Peyer's patch (tissue), 4 donors: ENCODE data around the gene NUPR2. TPM values are rescaled to one million over a fixed set of nuclear protein-coding genes. Genes with fewer than 3 reads are reported as not detected.
"Not testable (repeated sequence)": the region's sequence is repeated elsewhere in the genome, so short reads cannot be mapped to it uniquely, and the experiment has no call there.

Source experiments
- DNase-seq, 3 donors: peaks; one replicate each; pipeline ENCODE4 v3.0.0-alpha.2; 2017 to 2019
- H3K27ac ChIP-seq, 4 donors: fragments of 200-600 bp; sonication (generic); one replicate each; pipeline ENCODE4 v1.5.1; 2016 to 2019
- H3K27me3 ChIP-seq, 2 donors: fragments of 200-600 bp; sonication (generic); one replicate each; pipeline ENCODE4 v1.5.1; 2019
- H3K36me3 ChIP-seq, 3 donors: fragments of 200-600 bp; sonication (generic); one replicate each; pipeline ENCODE4 v1.5.1; 2016 to 2019
- H3K4me1 ChIP-seq, 4 donors: fragments of 200-600 bp; sonication (generic); one replicate each; pipeline ENCODE4 v1.5.1; 2016 to 2019
- H3K4me3 ChIP-seq, 4 donors: fragments of 200-600 bp; sonication (generic); 1 replicate in 3 of 4; 2 replicates in 1 of 4; pipeline ENCODE4 v1.5.1; 2016 to 2019; ENCODE audit warnings: mild to moderate bottlenecking in 1 of 4
- H3K9me3 ChIP-seq, 4 donors: fragments of 200-600 bp; sonication (generic); one replicate each; pipeline ENCODE4 v1.5.1; 2016 to 2019; ENCODE audit warnings: mild to moderate bottlenecking in 1 of 4
- POLR2A ChIP-seq, 2 donors: fragments of 450-650 bp; IDR thresholded peaks; one replicate each; pipeline ENCODE4 v1.5.1; 2017; ENCODE audit warnings: antibody characterized with exemption in 2 of 2, mild to moderate bottlenecking in 2 of 2, moderate library complexity in 2 of 2
- total RNA-seq, 4 donors: library from RNA; depleted of rRNA; stranded (reverse); fragments of >200 nt; gene quantifications; one replicate each; pipeline ENCODE4 v1.1.0, GENCODE V29; 2016
- TF ChIP-seq, protein P1 (sequence below), 6 experiments: fragments of 450-650 bp in 4 of 6; fragments of 200-600 bp in 2 of 6; sonication (generic) in 1 of 6; IDR thresholded peaks; one replicate each; pipeline ENCODE4 v1.5.1; 2017 to 2019; ENCODE audit warnings: antibody characterized with exemption in 6 of 6, mild to moderate bottlenecking in 3 of 6, moderate library complexity in 1 of 6

Gene NUPR2
- total RNA-seq, 4 donors from 2014 or later = not detected

- peaks cover 0 to 13% (median 0%) of the 10 kb centered on the region in 4 donors for H3K4me1 ChIP-seq
- peak in 1 of 3 donors; percentile 57 for DNase-seq
- H3K9me3 ChIP-seq = no peaks in the 10 kb centered on the region
- peak overlapping the region in 2 of 4 donors; percentile 32 to 70 for H3K27ac ChIP-seq
- TF ChIP-seq, protein P1, sequence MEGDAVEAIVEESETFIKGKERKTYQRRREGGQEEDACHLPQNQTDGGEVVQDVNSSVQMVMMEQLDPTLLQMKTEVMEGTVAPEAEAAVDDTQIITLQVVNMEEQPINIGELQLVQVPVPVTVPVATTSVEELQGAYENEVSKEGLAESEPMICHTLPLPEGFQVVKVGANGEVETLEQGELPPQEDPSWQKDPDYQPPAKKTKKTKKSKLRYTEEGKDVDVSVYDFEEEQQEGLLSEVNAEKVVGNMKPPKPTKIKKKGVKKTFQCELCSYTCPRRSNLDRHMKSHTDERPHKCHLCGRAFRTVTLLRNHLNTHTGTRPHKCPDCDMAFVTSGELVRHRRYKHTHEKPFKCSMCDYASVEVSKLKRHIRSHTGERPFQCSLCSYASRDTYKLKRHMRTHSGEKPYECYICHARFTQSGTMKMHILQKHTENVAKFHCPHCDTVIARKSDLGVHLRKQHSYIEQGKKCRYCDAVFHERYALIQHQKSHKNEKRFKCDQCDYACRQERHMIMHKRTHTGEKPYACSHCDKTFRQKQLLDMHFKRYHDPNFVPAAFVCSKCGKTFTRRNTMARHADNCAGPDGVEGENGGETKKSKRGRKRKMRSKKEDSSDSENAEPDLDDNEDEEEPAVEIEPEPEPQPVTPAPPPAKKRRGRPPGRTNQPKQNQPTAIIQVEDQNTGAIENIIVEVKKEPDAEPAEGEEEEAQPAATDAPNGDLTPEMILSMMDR (IDR thresholded peaks at IDR 0.05) = peak in 4 of 6 experiments; percentile 16 to 33 (median 28)
- no peak for TF ChIP-seq POLR2A (IDR thresholded peaks at IDR 0.05)
- H3K4me3 ChIP-seq = no peak overlapping the region
- H3K27me3 ChIP-seq = no peaks in the 10 kb centered on the region
- peaks cover 0 to 19% (median 0%) of the 10 kb centered on the region in 3 donors for H3K36me3 ChIP-seq
Measured at GRCh38 chr7:56079450-56080185, 36.6 kb downstream of the NUPR2 start.

DNA sequence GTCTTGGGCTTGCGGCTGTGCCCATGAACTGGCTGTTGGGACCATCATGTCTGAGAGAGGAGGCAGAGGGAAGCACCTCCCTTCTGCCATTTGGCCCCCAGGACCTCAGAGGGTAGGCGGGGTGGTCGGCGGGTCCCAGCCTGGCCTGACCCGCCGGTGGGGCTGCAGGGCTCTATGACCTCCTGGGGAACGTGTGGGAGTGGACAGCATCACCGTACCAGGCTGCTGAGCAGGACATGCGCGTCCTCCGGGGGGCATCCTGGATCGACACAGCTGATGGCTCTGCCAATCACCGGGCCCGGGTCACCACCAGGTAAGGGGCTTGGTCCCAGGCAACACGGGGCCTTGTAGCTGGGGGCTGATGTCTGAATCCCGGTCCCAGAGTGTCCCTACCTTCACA is 38.0 kb downstream of the NUPR2 start:
- Histone ChIP-seq H3K9me3 (no peaks in the 10 kb centered on the region), H3K4me1 (peaks cover 0 to 13% (median 0%) of the 10 kb centered on the region in 4 donors), H3K36me3 (peaks cover 0 to 19% (median 0%) of the 10 kb centered on the region in 3 donors), H3K4me3 (no peak overlapping the region), H3K27me3 (no peaks in the 10 kb centered on the region), H3K27ac (no peak overlapping the region)
- DNase-seq = no peak
- TF ChIP-seq, protein P1 (IDR thresholded peaks at IDR 0.05) = no peak
- TF ChIP-seq POLR2A (IDR thresholded peaks at IDR 0.05) = no peak

- H3K27ac ChIP-seq = no peak overlapping the region
- no peaks in the 10 kb centered on the region for H3K9me3 ChIP-seq
- DNase-seq = no peak
- peaks cover 0 to 13% (median 0%) of the 10 kb centered on the region in 4 donors for H3K4me1 ChIP-seq
- H3K27me3 ChIP-seq = no peaks in the 10 kb centered on the region
- peaks cover 0 to 25% (median 0%) of the 10 kb centered on the region in 3 donors for H3K36me3 ChIP-seq
- TF ChIP-seq POLR2A (IDR thresholded peaks at IDR 0.05) = no peak
- TF ChIP-seq, protein P1 (IDR thresholded peaks at IDR 0.05) = no peak
- no peak overlapping the region for H3K4me3 ChIP-seq
Measured at GRCh38 chr7:56077681-56078080, 38.5 kb downstream of the NUPR2 start.

DNA sequence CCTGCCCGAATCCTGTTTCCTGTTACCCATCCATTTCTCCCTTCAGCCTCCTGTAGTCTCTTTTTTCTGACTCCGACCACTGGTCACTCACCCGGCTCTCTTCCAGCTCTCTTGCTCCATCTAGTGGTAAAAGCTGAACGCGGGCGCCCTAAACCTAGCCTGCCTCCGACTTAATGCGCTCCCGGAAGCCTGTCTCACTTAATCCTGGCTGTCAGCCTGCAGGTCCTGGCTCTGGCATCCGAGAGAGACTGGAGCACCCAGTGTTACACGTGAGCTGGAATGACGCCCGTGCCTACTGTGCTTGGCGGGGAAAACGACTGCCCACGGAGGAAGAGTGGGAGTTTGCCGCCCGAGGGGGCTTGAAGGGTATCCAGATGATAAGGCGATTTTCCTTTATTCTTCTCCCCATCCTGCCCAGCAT is 41.8 kb downstream of the NUPR2 start:
- no peaks in the 10 kb centered on the region for H3K27me3 ChIP-seq
- H3K9me3 ChIP-seq = no peaks in the 10 kb centered on the region
- H3K27ac ChIP-seq = no peak overlapping the region
- no peak overlapping the region for H3K4me3 ChIP-seq
- peak; percentile 65 to 90 (median 87) for DNase-seq
- H3K4me1 ChIP-seq = peaks cover 0 to 7% (median 0%) of the 10 kb centered on the region in 4 donors
- no peak for TF ChIP-seq POLR2A (IDR thresholded peaks at IDR 0.05)
- TF ChIP-seq, protein P1 (IDR thresholded peaks at IDR 0.05) = peak; percentile 61 to 96 (median 92)
- peaks cover 0 to 37% (median 0%) of the 10 kb centered on the region in 3 donors for H3K36me3 ChIP-seq

- H3K9me3 ChIP-seq, H3K27ac ChIP-seq, H3K27me3 ChIP-seq, H3K4me3 ChIP-seq, DNase-seq: not testable (repeated sequence)
- H3K4me1 ChIP-seq = peaks cover 0 to 14% (median 0%) of the 10 kb centered on the region in 4 donors
- peaks cover 0 to 43% (median 0%) of the 10 kb centered on the region in 3 donors for H3K36me3 ChIP-seq
Measured at GRCh38 chr7:56066376-56066775, 49.8 kb downstream of the NUPR2 start.

Other genes starting within 250 kb of the NUPR2 start
- gene ZNF713, start 229.0 kb downstream of the NUPR2 start, total RNA-seq = 1 to 10 TPM; 2.8 to 8.3 (median 4.9) TPM
- 1 to 10 TPM; 4.4 to 10.0 (median 7.3) TPM for gene MRPS17, start 164.5 kb downstream of the NUPR2 start, total RNA-seq
- gene NIPSNAP2, start 151.8 kb downstream of the NUPR2 start, total RNA-seq = 10 to 100 TPM; 37.5 to 87.5 (median 54.2) TPM
- gene PSPH, start 65.0 kb downstream of the NUPR2 start, total RNA-seq = 10 to 100 TPM; 12.3 to 25.6 (median 16.1) TPM
- 100 to 1,000 TPM in 1 of 4 donors, 10 to 100 TPM in 3; 61.3 to 150 (median 79.5) TPM for gene CCT6A, start 64.7 kb downstream of the NUPR2 start, total RNA-seq
- gene SUMF2, start 52.1 kb downstream of the NUPR2 start, total RNA-seq = 100 to 1,000 TPM in 3 of 4 donors, 10 to 100 TPM in 1; 71.8 to 155 (median 128) TPM
- 1 to 10 TPM; 1.1 to 8.3 (median 4.0) TPM for gene PHKG1, start 23.5 kb downstream of the NUPR2 start, total RNA-seq
- 100 to 1,000 TPM; 223 to 346 (median 316) TPM for gene CHCHD2, start 9.9 kb downstream of the NUPR2 start, total RNA-seq